ENCODE results near the gene CDH22.

CDH22 gene

DNA sequence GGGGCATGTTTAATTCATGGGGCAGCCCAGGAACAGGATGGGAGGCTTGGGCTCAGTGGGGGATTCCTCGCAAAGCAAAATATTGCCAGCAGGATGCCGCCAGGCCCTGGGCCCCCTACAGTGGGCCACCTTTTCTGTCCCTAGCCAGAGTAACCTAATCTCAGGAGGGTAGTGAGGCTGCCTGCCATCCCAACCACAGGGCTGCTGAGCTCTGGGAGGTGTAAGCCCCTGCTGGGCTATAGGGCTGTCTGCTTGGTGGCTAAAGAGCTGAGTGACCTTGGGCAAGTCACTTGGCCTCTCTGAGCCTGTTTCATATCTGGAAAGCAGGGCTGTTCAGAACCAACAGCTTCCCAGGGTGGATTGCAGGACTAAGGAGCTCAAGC lies 35.7 kb upstream of the CDH22 start:
- H3K4me3 ChIP-seq (ENCODE audit: severe bottlenecking): no peak overlapping the region
- DNase-seq (ENCODE audit: low spot score): no peak
- ATAC-seq (ENCODE audit: low read depth): 0 out of 3 replicates have a peak, but pooled peaks have one; percentile 3
- H3K9me3 ChIP-seq (ENCODE audit: severe bottlenecking): no peaks in the 10 kb centered on the region
- peaks cover 24% of the 10 kb centered on the region for H3K27me3 ChIP-seq (ENCODE audit: insufficient read depth, poor library complexity, severe bottlenecking)
- no peak overlapping the region for H3K27ac ChIP-seq (ENCODE audit: poor library complexity, severe bottlenecking)
- TF ChIP-seq, protein P1, sequence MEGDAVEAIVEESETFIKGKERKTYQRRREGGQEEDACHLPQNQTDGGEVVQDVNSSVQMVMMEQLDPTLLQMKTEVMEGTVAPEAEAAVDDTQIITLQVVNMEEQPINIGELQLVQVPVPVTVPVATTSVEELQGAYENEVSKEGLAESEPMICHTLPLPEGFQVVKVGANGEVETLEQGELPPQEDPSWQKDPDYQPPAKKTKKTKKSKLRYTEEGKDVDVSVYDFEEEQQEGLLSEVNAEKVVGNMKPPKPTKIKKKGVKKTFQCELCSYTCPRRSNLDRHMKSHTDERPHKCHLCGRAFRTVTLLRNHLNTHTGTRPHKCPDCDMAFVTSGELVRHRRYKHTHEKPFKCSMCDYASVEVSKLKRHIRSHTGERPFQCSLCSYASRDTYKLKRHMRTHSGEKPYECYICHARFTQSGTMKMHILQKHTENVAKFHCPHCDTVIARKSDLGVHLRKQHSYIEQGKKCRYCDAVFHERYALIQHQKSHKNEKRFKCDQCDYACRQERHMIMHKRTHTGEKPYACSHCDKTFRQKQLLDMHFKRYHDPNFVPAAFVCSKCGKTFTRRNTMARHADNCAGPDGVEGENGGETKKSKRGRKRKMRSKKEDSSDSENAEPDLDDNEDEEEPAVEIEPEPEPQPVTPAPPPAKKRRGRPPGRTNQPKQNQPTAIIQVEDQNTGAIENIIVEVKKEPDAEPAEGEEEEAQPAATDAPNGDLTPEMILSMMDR (IDR thresholded peaks at IDR 0.05; ENCODE audit: poor library complexity, severe bottlenecking): no peak
- no peaks in the 10 kb centered on the region for H3K36me3 ChIP-seq (ENCODE audit: low read depth)
- H3K4me1 ChIP-seq (ENCODE audit: insufficient read depth, poor library complexity, severe bottlenecking): no peaks in the 10 kb centered on the region

DNA sequence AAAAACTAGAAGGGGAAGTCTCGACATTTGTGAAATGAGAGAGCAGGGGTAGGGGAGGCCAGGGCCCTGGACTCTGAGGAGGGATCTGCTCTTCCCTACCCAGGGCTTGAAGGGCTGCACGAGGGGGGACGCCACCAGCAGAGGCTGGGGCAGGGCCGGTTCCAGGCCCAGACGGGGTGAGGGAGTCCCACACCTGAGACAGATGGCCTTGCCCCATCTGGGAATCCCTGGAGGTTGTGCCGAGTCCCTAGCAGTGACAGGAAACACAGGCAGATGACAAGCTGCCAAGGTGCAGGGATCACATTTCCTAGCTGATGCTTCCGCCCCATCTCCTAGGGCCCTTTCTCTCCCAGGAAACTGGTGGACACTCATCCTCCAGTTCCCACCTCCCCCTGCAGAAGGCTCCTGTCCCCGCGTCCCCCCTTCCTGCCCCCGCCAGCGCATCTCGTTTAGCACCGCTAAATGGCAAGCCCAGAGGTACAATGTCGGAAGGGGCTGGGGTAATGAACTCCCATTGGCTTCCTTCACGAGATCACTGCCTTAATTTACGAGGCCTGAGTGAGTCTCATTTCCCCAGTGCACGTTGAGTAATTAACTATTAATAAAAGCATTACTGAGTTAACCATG lies 35.2 kb upstream of the CDH22 start:
- ATAC-seq (ENCODE audit: low read depth): peak; percentile 13; the same call in 2 of the 3 replicates
- Histone ChIP-seq H3K36me3 (ENCODE audit: low read depth) (no peaks in the 10 kb centered on the region), H3K27ac (ENCODE audit: poor library complexity, severe bottlenecking) (no peak overlapping the region), H3K4me3 (ENCODE audit: severe bottlenecking) (no peak overlapping the region), H3K4me1 (ENCODE audit: insufficient read depth, poor library complexity, severe bottlenecking) (no peaks in the 10 kb centered on the region), H3K9me3 (ENCODE audit: severe bottlenecking) (no peaks in the 10 kb centered on the region), H3K27me3 (ENCODE audit: insufficient read depth, poor library complexity, severe bottlenecking) (peaks cover 29% of the 10 kb centered on the region)
- no peak for DNase-seq (ENCODE audit: low spot score)
- TF ChIP-seq, protein P1 (IDR thresholded peaks at IDR 0.05; ENCODE audit: poor library complexity, severe bottlenecking): no peak

DNA sequence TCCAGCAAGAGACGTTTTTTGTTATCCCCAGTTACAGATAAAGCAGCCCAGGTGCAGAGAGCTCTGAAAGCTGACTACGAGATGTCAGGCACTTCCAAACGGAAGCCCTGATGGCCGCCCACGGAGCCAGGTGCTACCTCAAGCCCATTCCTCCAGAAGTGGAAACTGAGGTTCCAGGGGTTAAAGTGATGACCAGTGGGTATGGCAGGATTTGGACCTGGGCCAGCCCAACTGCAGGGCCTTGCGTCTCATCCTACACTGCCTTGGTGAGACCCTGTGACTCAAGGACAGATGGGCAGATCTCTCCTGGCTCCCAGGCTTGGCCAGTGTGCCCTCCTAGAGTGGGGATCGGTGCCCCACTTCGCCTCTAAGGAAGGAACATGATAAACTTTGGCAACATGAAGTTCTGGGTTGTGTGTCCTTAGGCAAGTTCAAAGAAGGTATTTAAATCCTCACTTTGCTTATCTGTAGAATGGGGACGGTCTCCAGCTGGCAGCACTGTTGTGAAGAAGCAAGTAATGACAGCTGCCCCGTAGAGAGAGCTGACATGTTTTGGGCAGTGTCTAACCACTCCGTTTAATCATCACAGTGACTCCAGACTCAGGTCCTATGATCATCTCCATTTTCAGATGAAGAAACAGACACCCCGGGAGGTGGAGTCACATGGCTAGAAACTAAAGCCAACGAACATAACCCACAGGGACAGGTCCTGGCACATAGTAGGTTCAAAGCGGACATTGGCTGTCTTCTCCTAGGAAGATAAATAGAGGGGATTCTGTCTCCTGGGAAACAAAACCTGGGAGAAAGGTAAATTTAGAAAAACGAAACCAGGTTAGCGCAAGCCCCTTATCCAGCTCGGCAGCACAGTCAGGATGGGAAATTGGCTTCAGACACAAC lies 34.4 kb upstream of the CDH22 start:
- no peak overlapping the region for H3K27ac ChIP-seq (ENCODE audit: poor library complexity, severe bottlenecking)
- H3K9me3 ChIP-seq (ENCODE audit: severe bottlenecking): no peaks in the 10 kb centered on the region
- DNase-seq (ENCODE audit: low spot score): no peak
- H3K4me1 ChIP-seq (ENCODE audit: insufficient read depth, poor library complexity, severe bottlenecking): no peaks in the 10 kb centered on the region
- TF ChIP-seq, protein P1 (IDR thresholded peaks at IDR 0.05; ENCODE audit: poor library complexity, severe bottlenecking): no peak
- ATAC-seq (ENCODE audit: low read depth): no peak
- no peak overlapping the region for H3K4me3 ChIP-seq (ENCODE audit: severe bottlenecking)
- peaks cover 32% of the 10 kb centered on the region for H3K27me3 ChIP-seq (ENCODE audit: insufficient read depth, poor library complexity, severe bottlenecking)
- no peaks in the 10 kb centered on the region for H3K36me3 ChIP-seq (ENCODE audit: low read depth)

DNA sequence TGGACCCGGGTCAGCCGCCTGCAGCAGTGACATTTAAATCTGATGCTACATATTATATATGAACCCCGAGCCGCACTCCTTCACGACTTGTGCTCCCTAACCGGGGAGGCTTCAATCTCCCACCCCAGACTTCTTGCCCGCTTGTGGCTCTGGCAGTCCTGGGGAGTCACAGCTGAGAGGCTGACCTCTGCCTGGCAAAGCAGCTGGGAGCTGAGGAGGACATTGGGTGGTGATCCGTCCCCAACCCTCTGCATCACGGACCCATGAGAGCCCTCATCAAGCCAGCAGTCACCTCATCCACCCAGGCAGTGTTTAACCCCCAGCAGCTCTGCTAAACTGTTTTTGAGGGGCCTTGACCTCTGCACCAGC lies 33.7 kb upstream of the CDH22 start:
- no peaks in the 10 kb centered on the region for H3K9me3 ChIP-seq (ENCODE audit: severe bottlenecking)
- H3K4me3 ChIP-seq (ENCODE audit: severe bottlenecking): no peak overlapping the region
- TF ChIP-seq, protein P1 (IDR thresholded peaks at IDR 0.05; ENCODE audit: poor library complexity, severe bottlenecking): no peak
- H3K36me3 ChIP-seq (ENCODE audit: low read depth): no peaks in the 10 kb centered on the region
- H3K27ac ChIP-seq (ENCODE audit: poor library complexity, severe bottlenecking): no peak overlapping the region
- H3K27me3 ChIP-seq (ENCODE audit: insufficient read depth, poor library complexity, severe bottlenecking): peaks cover 34% of the 10 kb centered on the region
- H3K4me1 ChIP-seq (ENCODE audit: insufficient read depth, poor library complexity, severe bottlenecking): no peaks in the 10 kb centered on the region
- DNase-seq (ENCODE audit: low spot score) (no peak), ATAC-seq (ENCODE audit: low read depth) (no peak)
